Measurements from ENCODE around the gene SYNGR3. TPM values are rescaled to one million over a fixed set of nuclear protein-coding genes. Genes with fewer than 3 reads are reported as not detected.

Gene SYNGR3
- total RNA-seq, 1 experiment from 2014 or later: 15.2 TPM

GRCh38 chr16:1992704-1993317, 3.0 kb downstream of the SYNGR3 start:
- ATAC-seq (no peak), DNase-seq (ENCODE audit: low read depth, low spot score) (no peak)
- ChIA-PET POLR2A (no interaction called here), CTCF (no interaction called here)
- TF ChIP-seq TCF7L2 (IDR thresholded peaks at IDR 0.05; ENCODE audit: low read depth, low read length) (no peak), POLR2AphosphoS5 (IDR thresholded peaks at IDR 0.05; ENCODE audit: low read depth, low read length) (no peak), REST (IDR thresholded peaks at IDR 0.05; ENCODE audit: insufficient read depth in 1 of 2, low read depth in 2 of 2, low read length in 1 of 2) (no peak), CTCF (IDR thresholded peaks at IDR 0.05) (no peak), SIN3A (IDR thresholded peaks at IDR 0.05; ENCODE audit: borderline replicate concordance, insufficient read depth, low read depth, low read length) (no peak)
- Histone ChIP-seq H3K36me3 (ENCODE audit: control insufficient read depth, insufficient read depth, low read length) (no peaks in the 10 kb centered on the region), H3K4me3 (ENCODE audit: low read depth in 2 of 2, low read length in 2 of 2) (no peak overlapping the region), H3K27ac (ENCODE audit: low read length) (no peak overlapping the region), H3K4me1 (ENCODE audit: control insufficient read depth, insufficient read depth, low read length) (peaks cover 15% of the 10 kb centered on the region; the same call in 1 of the 2 replicates), H3K27me3 (ENCODE audit: control insufficient read depth, insufficient read depth, low read length) (no peaks in the 10 kb centered on the region), H3K9me3 (ENCODE audit: control insufficient read depth, insufficient read depth, low read depth, low read length) (no peaks in the 10 kb centered on the region)
- in situ Hi-C loops (cut with HindIII; ENCODE audit: low pct_unique_long_range_greater_than_20kb, low sequenced_read_pairs): no loop called here
- BruUV-seq (replicated peaks): no TSS peak
- intact Hi-C loops (cut with micrococcal nuclease; ENCODE audit: unreplicated experiment): no loop called here

GRCh38 chr16:1993731-1994131, 4.0 kb downstream of the SYNGR3 start:
- in situ Hi-C loops (cut with HindIII; ENCODE audit: low pct_unique_long_range_greater_than_20kb, low sequenced_read_pairs) (no loop called here), intact Hi-C loops (cut with micrococcal nuclease; ENCODE audit: unreplicated experiment) (no loop called here)
- H3K9me3 ChIP-seq (ENCODE audit: control insufficient read depth, insufficient read depth, low read depth, low read length): no peaks in the 10 kb centered on the region
- H3K4me1 ChIP-seq (ENCODE audit: control insufficient read depth, insufficient read depth, low read length): peaks cover 13% of the 10 kb centered on the region; the same call in 1 of the 2 replicates
- BruUV-seq (replicated peaks): no TSS peak
- POLR2A ChIA-PET: no interaction called here
- TF ChIP-seq TCF7L2 (IDR thresholded peaks at IDR 0.05; ENCODE audit: low read depth, low read length) (no peak), POLR2AphosphoS5 (IDR thresholded peaks at IDR 0.05; ENCODE audit: low read depth, low read length) (no peak), CTCF (IDR thresholded peaks at IDR 0.05) (no peak), REST (IDR thresholded peaks at IDR 0.05; ENCODE audit: insufficient read depth in 1 of 2, low read depth in 2 of 2, low read length in 1 of 2) (no peak), SIN3A (IDR thresholded peaks at IDR 0.05; ENCODE audit: borderline replicate concordance, insufficient read depth, low read depth, low read length) (no peak)
- ATAC-seq (peak; percentile 11), DNase-seq (ENCODE audit: low read depth, low spot score) (no peak)
- no peaks in the 10 kb centered on the region for H3K36me3 ChIP-seq (ENCODE audit: control insufficient read depth, insufficient read depth, low read length)
- H3K4me3 ChIP-seq (ENCODE audit: low read depth in 2 of 2, low read length in 2 of 2): no peak overlapping the region
- H3K27ac ChIP-seq (ENCODE audit: low read length): no peak overlapping the region
- CTCF ChIA-PET: no interaction called here
- H3K27me3 ChIP-seq (ENCODE audit: control insufficient read depth, insufficient read depth, low read length): no peaks in the 10 kb centered on the region
